Trophoblast cell (in vitro differentiated cells and primary cell): Measurements from ENCODE around the gene POLR3E.

ENCODE experiments used
- DNase-seq, 2 donors: peaks; one replicate each; pipeline ENCODE4 v3.0.0-alpha.2; 2016
- H2AFZ ChIP-seq: 2 replicates; pipeline ENCODE4 v1.6.1; 2013; ENCODE audit warnings: low read length, moderate library complexity, mild to moderate bottlenecking; ENCODE audit not compliant: insufficient read depth, poor library complexity
- H2AK5ac ChIP-seq: 2 replicates; pipeline ENCODE4 v1.6.1; 2013; ENCODE audit warnings: mild to moderate bottlenecking, low read length
- H2BK120ac ChIP-seq: 2 replicates; pipeline ENCODE4 v1.6.1; 2013; ENCODE audit warnings: low read length, mild to moderate bottlenecking, moderate library complexity; ENCODE audit not compliant: insufficient read depth, poor library complexity
- H2BK12ac ChIP-seq: 2 replicates; pipeline ENCODE4 v1.6.1; 2013; ENCODE audit warnings: mild to moderate bottlenecking, low read length, moderate library complexity
- H2BK5ac ChIP-seq: 2 replicates; pipeline ENCODE4 v1.6.1; 2013; ENCODE audit warnings: low read length, low read depth, moderate library complexity, mild to moderate bottlenecking; ENCODE audit not compliant: poor library complexity
- H3K14ac ChIP-seq: 2 replicates; pipeline ENCODE4 v1.6.1; 2013; ENCODE audit warnings: mild to moderate bottlenecking, low read length
- H3K18ac ChIP-seq: 2 replicates; pipeline ENCODE4 v1.6.1; 2013; ENCODE audit warnings: mild to moderate bottlenecking, low read length
- H3K23ac ChIP-seq: 2 replicates; pipeline ENCODE4 v1.6.1; 2013; ENCODE audit warnings: low read length
- H3K27ac ChIP-seq: 2 replicates; pipeline ENCODE4 v1.5.1; 2013; ENCODE audit warnings: low read depth, mild to moderate bottlenecking, inconsistent platforms, low read length, moderate library complexity
- H3K27me3 ChIP-seq: 2 replicates; pipeline ENCODE4 v1.6.1; 2013; ENCODE audit warnings: inconsistent platforms, mild to moderate bottlenecking, low read length, moderate library complexity; ENCODE audit not compliant: insufficient read depth
- H3K36me3 ChIP-seq, 2 experiments: 1 replicate in 1 of 2; 2 replicates in 1 of 2; pipeline ENCODE4 v1.6.1; 2013; ENCODE audit warnings: low read length in 2 of 2, mild to moderate bottlenecking in 2 of 2, moderate library complexity in 1 of 2; ENCODE audit not compliant: insufficient read depth in 2 of 2, control insufficient read depth in 1 of 2
- H3K4ac ChIP-seq: 2 replicates; pipeline ENCODE4 v1.6.1; 2013; ENCODE audit warnings: low read depth, mild to moderate bottlenecking, low read length, moderate library complexity
- H3K4me1 ChIP-seq, 2 experiments: 1 replicate in 1 of 2; 2 replicates in 1 of 2; pipeline ENCODE4 v1.6.1; 2013; ENCODE audit warnings: low read length in 2 of 2, mild to moderate bottlenecking in 2 of 2, moderate library complexity in 1 of 2; ENCODE audit not compliant: insufficient read depth in 2 of 2, control insufficient read depth in 1 of 2
- H3K4me2 ChIP-seq: 2 replicates; pipeline ENCODE4 v1.6.1; 2013; ENCODE audit warnings: inconsistent platforms, mild to moderate bottlenecking, low read length, moderate library complexity
- H3K4me3 ChIP-seq: 2 replicates; pipeline ENCODE4 v1.5.1; 2013; ENCODE audit warnings: mild to moderate bottlenecking, low read depth, low read length, inconsistent platforms
- H3K79me1 ChIP-seq: one replicate; pipeline ENCODE4 v1.6.1; 2013; ENCODE audit warnings: low read length
- H3K79me2 ChIP-seq: 2 replicates; pipeline ENCODE4 v1.6.1; 2013; ENCODE audit warnings: low read length, mild to moderate bottlenecking; ENCODE audit not compliant: control insufficient read depth, insufficient read depth, poor library complexity
- H3K9ac ChIP-seq: 2 replicates; pipeline ENCODE4 v1.6.1; 2013; ENCODE audit warnings: mild to moderate bottlenecking, low read length
- H3K9me3 ChIP-seq: 2 replicates; pipeline ENCODE4 v1.6.1; 2013; ENCODE audit warnings: low read depth, mild to moderate bottlenecking, control low read depth, inconsistent platforms, low read length; ENCODE audit not compliant: insufficient read depth
- H4K12ac ChIP-seq: 2 replicates; pipeline ENCODE4 v1.6.1; 2013; ENCODE audit warnings: low read depth, mild to moderate bottlenecking, low read length, moderate library complexity
- H4K8ac ChIP-seq: 2 replicates; pipeline ENCODE4 v1.6.1; 2013; ENCODE audit warnings: low read depth, mild to moderate bottlenecking, low read length, moderate library complexity
- H4K91ac ChIP-seq: one replicate; pipeline ENCODE4 v1.6.1; 2013; ENCODE audit warnings: low read depth, mild to moderate bottlenecking, low read length, moderate library complexity
- WGBS: extraction: QIAGEN DNeasy Blood & Tissue Kit; methylation state at CpG from one replicate; pipeline ENCODE4 v1.1.7; 2013; ENCODE audit warnings: missing lambda C conversion rate; ENCODE audit not compliant: insufficient read length, insufficient coverage; ENCODE audit errors: extremely low coverage; 5-methylcytosine and 5-hydroxymethylcytosine counted together

POLR3E gene

DNA sequence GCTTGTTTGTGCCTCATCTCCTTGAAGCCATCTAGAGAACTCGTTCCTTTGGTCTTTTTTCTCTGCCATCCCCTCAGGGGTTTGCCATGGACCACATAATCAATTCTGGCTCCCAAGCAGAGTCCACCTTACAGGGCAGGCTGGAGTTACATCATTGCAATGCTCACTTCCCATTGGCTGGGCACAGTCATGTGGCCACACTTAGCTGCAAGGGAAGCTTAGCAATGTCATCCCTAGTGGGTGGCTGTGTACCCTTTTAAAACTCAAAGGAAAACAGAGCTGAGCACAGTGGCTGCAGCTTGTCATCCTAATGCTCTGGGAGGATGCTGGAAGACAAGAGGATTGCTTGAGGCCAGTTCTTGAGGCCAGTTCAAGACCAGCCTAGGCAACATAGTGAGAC lies 41.9 kb upstream of the POLR3E start:
- Histone ChIP-seq H3K9ac (no peak overlapping the region), H3K4me3 (no peak overlapping the region), H3K79me1 (no peaks in the 10 kb centered on the region), H2BK120ac (no peak overlapping the region), H4K8ac (no peak overlapping the region), H3K27ac (no peak overlapping the region), H2AFZ (no peak overlapping the region), H2BK5ac (no peak overlapping the region), H3K14ac (no peak overlapping the region), H2BK12ac (no peak overlapping the region), H3K79me2 (no peaks in the 10 kb centered on the region), H4K12ac (no peak overlapping the region), H3K18ac (no peak overlapping the region), H2AK5ac (no peak overlapping the region), H3K36me3 (peaks cover 36 to 37% of the 10 kb centered on the region in 2 experiments), H4K91ac (no peak overlapping the region), H3K9me3 (peaks cover 9% of the 10 kb centered on the region), H3K23ac (no peak overlapping the region), H3K4me2 (no peak overlapping the region), H3K4ac (no peak overlapping the region), H3K27me3 (no peaks in the 10 kb centered on the region), H3K4me1 (no peaks in the 10 kb centered on the region)
- DNase-seq: no peak
- no CpG with 5 or more reads among the region's 1 CpG for WGBS

DNA sequence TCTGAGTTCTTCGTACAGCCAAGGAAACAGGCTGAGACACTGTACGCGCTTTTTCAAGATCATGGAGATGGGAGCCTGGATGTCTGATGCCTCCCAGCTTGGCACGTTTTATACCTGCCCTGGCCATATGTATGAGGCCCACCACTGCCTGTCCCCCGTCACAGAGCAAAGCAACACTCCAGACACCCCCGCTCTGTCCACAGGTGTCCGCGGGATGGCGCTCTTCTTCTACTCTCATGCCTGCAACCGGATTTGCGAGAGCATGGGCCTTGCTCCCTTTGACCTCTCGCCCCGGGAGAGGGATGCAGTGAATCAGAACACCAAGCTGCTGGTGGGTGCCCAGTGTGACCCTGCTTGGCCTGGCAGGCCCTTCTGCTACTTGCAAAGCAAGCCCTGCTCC lies 39.8 kb upstream of the POLR3E start:
- Histone ChIP-seq H3K27ac (no peak overlapping the region), H3K79me1 (no peaks in the 10 kb centered on the region)
- no CpG with 5 or more reads among the region's 13 CpGs for WGBS

DNA sequence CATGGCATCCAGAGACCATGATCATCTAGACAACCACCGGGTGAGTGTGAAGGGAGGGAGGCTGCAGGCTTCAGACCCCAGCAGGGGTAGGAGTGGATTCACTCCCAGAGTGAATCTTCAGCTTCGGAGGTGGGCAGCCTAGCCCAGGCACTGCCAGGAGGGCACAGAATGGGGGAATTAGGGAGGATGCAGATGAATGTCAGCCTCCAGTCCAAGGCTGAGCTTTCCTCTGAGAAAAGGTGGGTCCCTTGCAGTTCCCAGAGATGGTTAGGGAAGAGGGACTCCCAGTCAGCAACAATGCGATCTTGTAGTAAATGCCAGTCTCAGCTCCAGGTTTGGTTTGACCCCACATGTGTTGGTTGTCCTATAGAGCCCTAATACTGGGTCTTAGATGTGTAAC lies 36.7 kb upstream of the POLR3E start:
- H2BK120ac ChIP-seq: no peak overlapping the region
- no peak overlapping the region for H2AFZ ChIP-seq
- no peak overlapping the region for H4K8ac ChIP-seq
- no peak overlapping the region for H3K14ac ChIP-seq
- H3K23ac ChIP-seq: no peak overlapping the region
- peaks cover 7% of the 10 kb centered on the region for H3K9me3 ChIP-seq
- no peak overlapping the region for H3K4me2 ChIP-seq
- H4K91ac ChIP-seq: no peak overlapping the region
- H2BK5ac ChIP-seq: no peak overlapping the region
- H3K27ac ChIP-seq: no peak overlapping the region
- H3K36me3 ChIP-seq: peaks cover 21 to 26% of the 10 kb centered on the region in 2 experiments
- no peaks in the 10 kb centered on the region for H3K79me2 ChIP-seq
- H4K12ac ChIP-seq: no peak overlapping the region
- H3K27me3 ChIP-seq: no peaks in the 10 kb centered on the region
- no CpG with 5 or more reads among the region's 3 CpGs for WGBS
- no peak overlapping the region for H2BK12ac ChIP-seq
- no peak overlapping the region for H3K4ac ChIP-seq
- no peaks in the 10 kb centered on the region for H3K79me1 ChIP-seq
- DNase-seq: no peak
- H3K4me3 ChIP-seq: no peak overlapping the region
- H3K4me1 ChIP-seq: peaks cover 3 to 5% of the 10 kb centered on the region in 2 experiments
- H2AK5ac ChIP-seq: no peak overlapping the region
- H3K18ac ChIP-seq: no peak overlapping the region
- H3K9ac ChIP-seq: no peak overlapping the region

More for the DNA sequence above, 39.8 kb upstream of the POLR3E start:
- H3K14ac ChIP-seq: no peak overlapping the region
- peak overlapping the region; percentile 16 for H3K4me3 ChIP-seq
- H2BK5ac ChIP-seq: no peak overlapping the region
- no peaks in the 10 kb centered on the region for H3K27me3 ChIP-seq
- H2AK5ac ChIP-seq: no peak overlapping the region
- no peak for DNase-seq
- no peak overlapping the region for H3K4ac ChIP-seq
- no peak overlapping the region for H3K4me2 ChIP-seq
- no peak overlapping the region for H2BK12ac ChIP-seq
- no peaks in the 10 kb centered on the region for H3K4me1 ChIP-seq
- H2BK120ac ChIP-seq: no peak overlapping the region
- H4K91ac ChIP-seq: no peak overlapping the region
- no peak overlapping the region for H3K18ac ChIP-seq
- H4K12ac ChIP-seq: no peak overlapping the region
- no peaks in the 10 kb centered on the region for H3K79me2 ChIP-seq
- H3K9me3 ChIP-seq: peaks cover 10% of the 10 kb centered on the region
- no peak overlapping the region for H3K23ac ChIP-seq
- no peak overlapping the region for H4K8ac ChIP-seq
- H3K9ac ChIP-seq: no peak overlapping the region
- no peak overlapping the region for H2AFZ ChIP-seq
- peaks cover 28 to 33% of the 10 kb centered on the region in 2 experiments for H3K36me3 ChIP-seq

DNA sequence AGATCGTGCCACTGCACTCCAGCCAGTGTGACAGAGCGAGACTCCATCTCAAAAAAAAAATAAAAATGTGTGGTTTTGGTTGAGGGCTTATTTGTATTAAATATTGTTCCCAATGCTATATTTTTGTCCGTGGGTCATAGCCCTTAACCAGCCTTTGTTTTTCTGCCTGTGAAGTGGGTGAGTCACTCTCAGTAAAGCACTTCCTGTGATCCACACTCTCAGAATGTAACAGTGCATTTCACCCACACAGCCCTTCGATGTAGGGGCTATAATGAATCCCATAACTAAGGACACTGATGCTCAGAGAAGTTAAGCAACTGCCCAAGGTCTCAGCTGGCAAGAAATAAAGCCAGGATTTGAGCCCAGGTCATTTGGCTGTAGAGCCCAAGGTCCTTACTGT lies 34.7 kb upstream of the POLR3E start:
- H3K36me3 ChIP-seq: peaks cover 20 to 21% of the 10 kb centered on the region in 2 experiments
- no peak overlapping the region for H3K9ac ChIP-seq
- no peak overlapping the region for H3K4me3 ChIP-seq
- no peak overlapping the region for H2AK5ac ChIP-seq
- H2BK5ac ChIP-seq: no peak overlapping the region
- no peaks in the 10 kb centered on the region for H3K79me1 ChIP-seq
- H4K91ac ChIP-seq: no peak overlapping the region
- H3K9me3 ChIP-seq: peaks cover 4% of the 10 kb centered on the region
- H2AFZ ChIP-seq: no peak overlapping the region
- H3K23ac ChIP-seq: no peak overlapping the region
- no peak overlapping the region for H3K18ac ChIP-seq
- no peak overlapping the region for H3K14ac ChIP-seq
- H3K79me2 ChIP-seq: no peaks in the 10 kb centered on the region
- peaks cover 3 to 5% of the 10 kb centered on the region in 2 experiments for H3K4me1 ChIP-seq
- no peak overlapping the region for H2BK120ac ChIP-seq
- no peak overlapping the region for H2BK12ac ChIP-seq
- DNase-seq: no peak
- no CpG with 5 or more reads among the region's 4 CpGs for WGBS
- no peak overlapping the region for H3K27ac ChIP-seq
- H3K4me2 ChIP-seq: no peak overlapping the region
- H4K8ac ChIP-seq: no peak overlapping the region
- no peaks in the 10 kb centered on the region for H3K27me3 ChIP-seq
- H3K4ac ChIP-seq: no peak overlapping the region
- H4K12ac ChIP-seq: no peak overlapping the region
